IMR-90 (cell line): ENCODE results near the gene ATP4A. TPM values are rescaled to one million over a fixed set of nuclear protein-coding genes. Genes with fewer than 3 reads are reported as not detected.

Experiments
- ATAC-seq: fragments of 200-7000 bp; cut with Tn5 transposase; 2 replicates; pipeline ENCODE4 v1.9.1; 2020; ENCODE audit warnings: low read depth, mild to moderate bottlenecking, moderate library complexity
- BruUV-seq: library from RNA; stranded (reverse); fragments of 400-500 nt; replicated peaks from 2 replicates; lab custom pipeline; 2021; lab: Mats Ljungman, UMichigan
- CTCF ChIA-PET: fragments of 300-600 bp; formaldehyde crosslinking; extraction: SDS; loops from one replicate; lab custom pipeline; 2021; ENCODE audit warnings: antibody characterized with exemption; lab: Yijun Ruan, JAX
- POLR2A ChIA-PET: fragments of 300-600 bp; sonication (Branson Sonifier 250); formaldehyde crosslinking; loops from one replicate; lab custom pipeline; 2022; ENCODE audit warnings: antibody characterized with exemption; ENCODE audit not compliant: unreplicated experiment; lab: Charles Lee
- DNase-seq: peaks from one replicate; pipeline ENCODE4 v3.0.0; 2013
- H2AFZ ChIP-seq: replicated peaks from 2 replicates; pipeline ENCODE3; 2013; ENCODE audit warnings: low read length, mild to moderate bottlenecking; ENCODE audit not compliant: poor library complexity
- H2AK5ac ChIP-seq: 2 replicates; pipeline ENCODE4 v1.6.1; 2013; ENCODE audit warnings: low read depth, low read length, inconsistent platforms
- H2AK9ac ChIP-seq: replicated peaks from 2 replicates; pipeline ENCODE3; 2013; ENCODE audit warnings: mild to moderate bottlenecking, low read depth, low read length, moderate library complexity; ENCODE audit not compliant: poor library complexity
- H2BK120ac ChIP-seq: 2 replicates; pipeline ENCODE4 v1.6.1; 2013; ENCODE audit warnings: low read depth, low read length, inconsistent platforms
- H2BK15ac ChIP-seq: 3 replicates; pipeline ENCODE4 v1.6.1; 2013; ENCODE audit warnings: low read depth, low read length, inconsistent platforms
- H2BK20ac ChIP-seq: 2 replicates; pipeline ENCODE4 v1.6.1; 2013; ENCODE audit warnings: low read depth, mild to moderate bottlenecking, inconsistent platforms, low read length, moderate library complexity
- H2BK5ac ChIP-seq: 2 replicates; pipeline ENCODE4 v1.6.1; 2013; ENCODE audit warnings: mild to moderate bottlenecking, low read depth, low read length, inconsistent platforms; ENCODE audit not compliant: poor library complexity, severe bottlenecking
- H3K14ac ChIP-seq: replicated peaks from 2 replicates; pipeline ENCODE4 v1.6.1; 2013; ENCODE audit warnings: low read depth, low read length, inconsistent platforms
- H3K18ac ChIP-seq: 2 replicates; pipeline ENCODE4 v1.6.1; 2013; ENCODE audit warnings: low read depth, low read length, control low read depth
- H3K23ac ChIP-seq: 2 replicates; pipeline ENCODE4 v1.6.1; 2013; ENCODE audit warnings: low read depth, low read length, inconsistent platforms
- H3K27ac ChIP-seq: 2 replicates; pipeline ENCODE4 v1.5.1; 2013; ENCODE audit warnings: mild to moderate bottlenecking, control low read depth, low read length; ENCODE audit not compliant: insufficient read depth
- H3K27me3 ChIP-seq: 2 replicates; pipeline ENCODE4 v1.6.1; 2013; ENCODE audit warnings: low read length; ENCODE audit not compliant: control insufficient read depth, insufficient read depth
- H3K36me3 ChIP-seq: 2 replicates; pipeline ENCODE4 v1.6.1; 2013; ENCODE audit warnings: low read length, mixed read lengths; ENCODE audit not compliant: control insufficient read depth, insufficient read depth
- H3K4ac ChIP-seq: 2 replicates; pipeline ENCODE4 v1.6.1; 2013; ENCODE audit warnings: low read depth, low read length, inconsistent platforms
- H3K4me1 ChIP-seq: 2 replicates; pipeline ENCODE4 v1.6.1; 2013; ENCODE audit warnings: low read length, mixed read lengths; ENCODE audit not compliant: control insufficient read depth, insufficient read depth
- H3K4me2 ChIP-seq: 2 replicates; pipeline ENCODE4 v1.6.1; 2013; ENCODE audit warnings: low read depth, mild to moderate bottlenecking, control low read depth, low read length, moderate library complexity
- H3K4me3 ChIP-seq: 2 replicates; pipeline ENCODE4 v1.5.1; 2013; ENCODE audit warnings: low read depth, mild to moderate bottlenecking, control low read depth, low read length, moderate library complexity; ENCODE audit not compliant: insufficient read depth
- H3K56ac ChIP-seq: 2 replicates; pipeline ENCODE4 v1.6.1; 2013; ENCODE audit warnings: low read length, inconsistent platforms; ENCODE audit not compliant: insufficient read depth; ENCODE audit errors: extremely low read depth
- H3K79me1 ChIP-seq, 2 experiments: 2 replicates each; pipeline ENCODE4 v1.6.1; 2013; ENCODE audit warnings: low read length in 2 of 2, inconsistent platforms in 1 of 2, low read depth in 1 of 2
- H3K9ac ChIP-seq: 2 replicates; pipeline ENCODE4 v1.6.1; 2013; ENCODE audit warnings: low read depth, low read length, control low read depth
- H3K9me1 ChIP-seq: 2 replicates; pipeline ENCODE4 v1.6.1; 2013; ENCODE audit warnings: low read length, inconsistent platforms; ENCODE audit not compliant: insufficient read depth
- H3K9me3 ChIP-seq: 2 replicates; pipeline ENCODE4 v1.6.1; 2013; ENCODE audit warnings: low read length; ENCODE audit not compliant: control insufficient read depth, insufficient read depth
- H4K20me1 ChIP-seq: 2 replicates; pipeline ENCODE4 v1.6.1; 2013; ENCODE audit warnings: low read length, inconsistent platforms; ENCODE audit not compliant: insufficient read depth
- H4K5ac ChIP-seq: 2 replicates; pipeline ENCODE4 v1.6.1; 2013; ENCODE audit warnings: mild to moderate bottlenecking, low read depth, low read length, control low read depth
- H4K8ac ChIP-seq, 2 experiments: 2 replicates each; pipeline ENCODE4 v1.6.1; 2013; ENCODE audit warnings: low read depth in 2 of 2, low read length in 2 of 2, control low read depth in 1 of 2, inconsistent platforms in 1 of 2
- H4K91ac ChIP-seq: 2 replicates; pipeline ENCODE4 v1.6.1; 2013; ENCODE audit warnings: low read depth, low read length, inconsistent platforms; ENCODE audit not compliant: insufficient read depth
- BHLHE40 ChIP-seq: fragments of 150-350 bp; IDR thresholded peaks from 2 replicates; pipeline ENCODE4 v1.6.1; 2016; ENCODE audit warnings: mild to moderate bottlenecking, low read depth, low read length
- CEBPB ChIP-seq: IDR thresholded peaks from 2 replicates; pipeline ENCODE4 v1.6.1; 2012; ENCODE audit warnings: low read depth, low read length, improper control_type of control experiment
- CHD1 ChIP-seq: IDR thresholded peaks from 2 replicates; pipeline ENCODE4 v1.6.1; 2012; ENCODE audit warnings: low read depth, low read length, improper control_type of control experiment
- FOS ChIP-seq: fragments of 150-350 bp; IDR thresholded peaks from 2 replicates; pipeline ENCODE4 v1.6.1; 2016; ENCODE audit warnings: low read depth, low read length
- MAFK ChIP-seq: IDR thresholded peaks from 2 replicates; pipeline ENCODE4 v1.6.1; 2012; ENCODE audit warnings: low read depth, low read length, improper control_type of control experiment
- MAZ ChIP-seq: IDR thresholded peaks from 2 replicates; pipeline ENCODE4 v1.6.1; 2012; ENCODE audit warnings: low read depth, mild to moderate bottlenecking, low read length, improper control_type of control experiment, moderate library complexity, borderline replicate concordance
- MXI1 ChIP-seq: IDR thresholded peaks from 2 replicates; pipeline ENCODE4 v1.6.1; 2012; ENCODE audit warnings: low read depth, mild to moderate bottlenecking, low read length, moderate library complexity, borderline replicate concordance
- RAD21 ChIP-seq: IDR thresholded peaks from 2 replicates; pipeline ENCODE4 v1.6.1; 2012; ENCODE audit warnings: low read length, improper control_type of control experiment
- RCOR1 ChIP-seq: IDR thresholded peaks from 2 replicates; pipeline ENCODE4 v1.6.1; 2012; ENCODE audit warnings: mild to moderate bottlenecking, low read length, improper control_type of control experiment; ENCODE audit not compliant: insufficient replicate concordance
- WGBS, 2 experiments: methylation state at CpG; one replicate each; pipeline versions ENCODE4 v1.1.5 to v1.1.7; 2013; ENCODE audit warnings: missing lambda C conversion rate in 2 of 2; ENCODE audit not compliant: insufficient read length in 1 of 2; ENCODE audit errors: extremely low coverage in 2 of 2; 5-methylcytosine and 5-hydroxymethylcytosine counted together
- dilution Hi-C: fragments of 300-500 bp; cut with HindIII; formaldehyde crosslinking; loops from one replicate; pipeline ENCODE4 v1.14.3; 2018; ENCODE audit warnings: low sequenced_read_pairs; ENCODE audit not compliant: unreplicated experiment
- in situ Hi-C: fragments of 300-500 bp; cut with MboI; formaldehyde crosslinking; loops from 3 replicates; pipeline ENCODE4 v1.14.3; 2019; ENCODE audit warnings: low sequenced_read_pairs, inconsistent platforms, mixed read lengths
- intact Hi-C: fragments of 100-400 bp; cut with micrococcal nuclease; formaldehyde crosslinking; loops from 2 replicates; pipeline ENCODE4 v1.10.0; 2022
- polyA plus RNA-seq, 3 experiments: library from polyadenylated mRNA; depleted of rRNA; stranded (reverse); fragments of >200 nt; gene quantifications; 2 replicates each; pipeline ENCODE4 v1.2.3, GENCODE V29; 2012; ENCODE audit warnings: low replicate concordance in 1 of 3
- total RNA-seq: library from RNA; depleted of rRNA; stranded (reverse); fragments of >200 nt; gene quantifications from 2 replicates; pipeline ENCODE4 v1.2.3, GENCODE V29; 2012
- TF ChIP-seq, protein P1 (sequence below): fragments of 150-350 bp; IDR thresholded peaks from 2 replicates; pipeline ENCODE4 v1.6.1; 2016; ENCODE audit warnings: low read depth, mild to moderate bottlenecking, low read length, moderate library complexity, borderline replicate concordance
- TF ChIP-seq, protein P2 (sequence below): fragments of 150-350 bp; IDR thresholded peaks from 2 replicates; pipeline ENCODE4 v1.6.1; 2017; ENCODE audit warnings: mild to moderate bottlenecking, antibody characterized with exemption, low read length, low read depth

Gene ATP4A
- total and polyA plus RNA-seq, 2 of the 4 experiments (the other 2 are of a cell fraction) = not detected

DNA sequence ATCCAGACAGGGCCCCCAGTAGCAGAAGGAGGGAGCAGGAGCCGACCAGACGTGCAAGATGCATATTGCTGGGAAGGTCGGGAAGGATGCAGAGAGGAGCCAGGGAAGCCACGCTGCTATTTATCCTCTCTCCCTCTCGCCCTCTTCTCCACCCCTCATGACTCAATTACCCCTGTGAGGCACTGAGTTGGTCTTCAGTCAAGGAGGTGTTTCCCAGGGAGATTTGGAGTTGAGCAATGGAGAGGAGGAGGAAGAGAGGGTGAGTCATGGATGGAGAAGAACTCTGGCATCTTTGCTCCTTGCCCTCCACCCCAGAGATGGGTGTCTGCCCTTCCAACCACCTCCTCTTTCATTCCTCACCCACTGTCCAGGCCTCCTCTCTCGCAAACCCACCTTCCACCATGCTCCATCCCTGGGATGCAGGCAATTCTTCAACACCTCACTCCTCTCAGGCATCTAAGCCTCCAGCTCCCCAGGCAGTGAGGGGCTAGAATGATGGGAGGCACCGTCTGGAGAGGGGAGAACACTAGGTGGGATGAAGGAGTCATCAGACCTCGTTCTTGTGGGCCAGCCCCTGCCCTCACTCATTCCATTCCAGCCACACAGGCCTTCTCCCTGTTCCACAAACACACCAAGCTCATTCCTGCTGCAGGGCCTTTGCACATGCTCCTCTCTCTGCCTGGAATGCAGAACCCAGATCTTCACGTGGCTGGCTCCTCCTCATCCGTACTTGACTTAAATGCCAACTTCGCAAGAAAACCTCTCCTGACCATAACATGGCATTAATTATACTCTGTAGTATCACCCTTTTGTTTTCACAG, 35.0 kb downstream of the ATP4A start, which contains the start of gene SBSN:
Gene SBSN (minus strand): TSS at position 94 of the 821 bp plus-strand sequence. CDS start 30 bp downstream, at position 64.
- ATAC-seq (peak; percentile 78), DNase-seq (peak; percentile 84)
- no TSS peak for BruUV-seq
- H2BK120ac ChIP-seq = peak within 1 kb of the TSS; percentile 60
- H3K36me3 ChIP-seq = no peaks in the 10 kb centered on the region
- H3K9me3 ChIP-seq = no peaks in the 10 kb centered on the region
- H2BK5ac ChIP-seq = peak within 1 kb of the TSS; percentile 47
- no peaks in the 10 kb centered on the region for H3K79me1 ChIP-seq
- H3K27me3 ChIP-seq = peaks cover 12% of the 10 kb centered on the region
- peak within 1 kb of the TSS; percentile 35; the same call in 1 of the 2 replicates for H2BK20ac ChIP-seq
- no peak within 1 kb of the TSS for H3K9ac ChIP-seq
- 0 out of 2 replicates have a peak within 1 kb of the TSS, but pooled peaks have one; percentile 42 for H3K23ac ChIP-seq
- peak within 1 kb of the TSS; percentile 24; the same call in 1 of the 2 replicates for H4K91ac ChIP-seq
- no peak within 1 kb of the TSS for H4K5ac ChIP-seq
- H3K14ac ChIP-seq = 0 out of 2 replicates have a peak within 1 kb of the TSS, but pooled peaks have one; percentile 10
- no peak within 1 kb of the TSS for H3K4me3 ChIP-seq
- intact Hi-C loops = no loop called here
- H2AK5ac ChIP-seq = peak within 1 kb of the TSS; percentile 68; the same call in 1 of the 2 replicates
- ChIA-PET POLR2A (no interaction called here), CTCF (no interaction called here)
- no CpG with 5 or more reads among the region's 11 CpGs for WGBS, 2 experiments
- dilution Hi-C loops = no loop called here
- 0 out of 4 replicates have a peak within 1 kb of the TSS, but pooled peaks of 1 of the 2 experiments have one; percentile 1 for H4K8ac ChIP-seq
- H2BK15ac ChIP-seq = 0 out of 3 replicates have a peak within 1 kb of the TSS, but pooled peaks have one; percentile 17
- no peaks in the 10 kb centered on the region for H4K20me1 ChIP-seq
- H3K9me1 ChIP-seq = peaks cover 13% of the 10 kb centered on the region
- H3K18ac ChIP-seq = no peak within 1 kb of the TSS
- in situ Hi-C loops = no loop called here
- H3K4me2 ChIP-seq = no peak within 1 kb of the TSS
- H3K27ac ChIP-seq = no peak within 1 kb of the TSS
- H3K4me1 ChIP-seq = peaks cover 6% of the 10 kb centered on the region
- TF ChIP-seq, protein P1, sequence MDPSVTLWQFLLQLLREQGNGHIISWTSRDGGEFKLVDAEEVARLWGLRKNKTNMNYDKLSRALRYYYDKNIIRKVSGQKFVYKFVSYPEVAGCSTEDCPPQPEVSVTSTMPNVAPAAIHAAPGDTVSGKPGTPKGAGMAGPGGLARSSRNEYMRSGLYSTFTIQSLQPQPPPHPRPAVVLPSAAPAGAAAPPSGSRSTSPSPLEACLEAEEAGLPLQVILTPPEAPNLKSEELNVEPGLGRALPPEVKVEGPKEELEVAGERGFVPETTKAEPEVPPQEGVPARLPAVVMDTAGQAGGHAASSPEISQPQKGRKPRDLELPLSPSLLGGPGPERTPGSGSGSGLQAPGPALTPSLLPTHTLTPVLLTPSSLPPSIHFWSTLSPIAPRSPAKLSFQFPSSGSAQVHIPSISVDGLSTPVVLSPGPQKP = no peak
- TF ChIP-seq MAZ = peak; percentile 47; the same call in 1 of the 2 replicates
- no peak for TF ChIP-seq RCOR1
- TF ChIP-seq MXI1 = no peak
- TF ChIP-seq CHD1 = no peak
- TF ChIP-seq FOS = peak; percentile 68
- peak; percentile 97 for TF ChIP-seq CEBPB
- TF ChIP-seq RAD21 = no peak
- no peak for TF ChIP-seq MAFK
- TF ChIP-seq BHLHE40 = no peak
- TF ChIP-seq, protein P2, sequence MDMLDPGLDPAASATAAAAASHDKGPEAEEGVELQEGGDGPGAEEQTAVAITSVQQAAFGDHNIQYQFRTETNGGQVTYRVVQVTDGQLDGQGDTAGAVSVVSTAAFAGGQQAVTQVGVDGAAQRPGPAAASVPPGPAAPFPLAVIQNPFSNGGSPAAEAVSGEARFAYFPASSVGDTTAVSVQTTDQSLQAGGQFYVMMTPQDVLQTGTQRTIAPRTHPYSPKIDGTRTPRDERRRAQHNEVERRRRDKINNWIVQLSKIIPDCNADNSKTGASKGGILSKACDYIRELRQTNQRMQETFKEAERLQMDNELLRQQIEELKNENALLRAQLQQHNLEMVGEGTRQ = no peak
- peak within 1 kb of the TSS; percentile 75 for H2AFZ ChIP-seq
- H3K4ac ChIP-seq = peak within 1 kb of the TSS; percentile 65
- H2AK9ac ChIP-seq = peak within 1 kb of the TSS; percentile 89
- no peak within 1 kb of the TSS for H3K56ac ChIP-seq
